SKM-1 treated with dmso at 0.1 percent for 144 hours (cell line): ENCODE measurements around the gene FCHSD2.

Source experiments
- DNase-seq: peaks from one replicate; lab custom pipeline; 2025; ENCODE audit not compliant: unreplicated experiment; lab: John Stamatoyannopoulos, UW

The FCHSD2 gene

GRCh38 chr11:73142128-73142377 is at the start of gene FCHSD2:
Gene FCHSD2, minus strand, starts transcription at chr11:73142318. Its CDS starts 441 bp downstream, at chr11:73141877.
- no peak for DNase-seq

GRCh38 chr11:73191151-73191550 is 49.0 kb upstream of the FCHSD2 start:
- no peak for DNase-seq

DNA sequence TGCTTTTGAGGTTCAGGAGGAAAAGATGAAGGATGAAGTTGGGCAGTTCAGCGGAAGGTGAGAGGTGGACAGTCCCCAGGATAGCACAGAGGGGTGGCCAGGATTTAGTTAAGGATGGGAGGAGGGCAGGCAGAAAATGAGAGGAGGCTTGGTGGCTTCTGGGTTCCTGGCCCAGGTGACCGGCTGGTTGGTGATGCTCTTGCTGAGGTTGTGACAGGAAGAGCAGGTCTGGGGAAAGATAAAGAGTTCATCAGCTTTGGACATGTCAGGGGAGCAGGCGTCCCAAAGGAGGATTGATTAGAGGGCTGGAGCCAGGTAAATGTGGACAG is 48.4 kb upstream of the FCHSD2 start:
- no peak for DNase-seq

GRCh38 chr11:73189723-73190556 is 47.8 kb upstream of the FCHSD2 start:
- no peak for DNase-seq

GRCh38 chr11:73189315-73189714 is 47.2 kb upstream of the FCHSD2 start:
- peak; percentile 96 for DNase-seq

- no peak for DNase-seq
Measured at GRCh38 chr11:73188301-73188700, 46.2 kb upstream of the FCHSD2 start.

DNA sequence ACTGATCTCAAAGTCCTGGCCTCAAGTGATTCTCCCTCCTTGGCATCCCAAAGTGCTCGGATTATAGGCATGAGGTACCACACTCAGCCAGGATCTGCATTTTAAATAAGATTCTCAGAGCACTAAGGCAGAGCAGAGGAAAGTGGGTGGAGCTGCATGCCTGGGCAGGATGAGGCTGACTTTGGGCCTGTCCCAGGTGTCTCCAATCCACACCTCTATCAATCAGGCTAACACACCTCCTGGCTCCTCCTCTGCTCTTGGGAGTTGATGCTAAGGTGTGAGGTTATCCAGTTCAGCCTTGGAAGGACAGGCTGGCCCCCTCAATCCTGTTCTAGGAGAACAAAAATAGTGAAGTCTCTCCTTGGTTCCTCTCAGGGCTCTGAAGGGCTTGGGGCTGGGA is 45.7 kb upstream of the FCHSD2 start:
- no peak for DNase-seq

GRCh38 chr11:73186886-73187285 is 44.8 kb upstream of the FCHSD2 start:
- DNase-seq: no peak

DNA sequence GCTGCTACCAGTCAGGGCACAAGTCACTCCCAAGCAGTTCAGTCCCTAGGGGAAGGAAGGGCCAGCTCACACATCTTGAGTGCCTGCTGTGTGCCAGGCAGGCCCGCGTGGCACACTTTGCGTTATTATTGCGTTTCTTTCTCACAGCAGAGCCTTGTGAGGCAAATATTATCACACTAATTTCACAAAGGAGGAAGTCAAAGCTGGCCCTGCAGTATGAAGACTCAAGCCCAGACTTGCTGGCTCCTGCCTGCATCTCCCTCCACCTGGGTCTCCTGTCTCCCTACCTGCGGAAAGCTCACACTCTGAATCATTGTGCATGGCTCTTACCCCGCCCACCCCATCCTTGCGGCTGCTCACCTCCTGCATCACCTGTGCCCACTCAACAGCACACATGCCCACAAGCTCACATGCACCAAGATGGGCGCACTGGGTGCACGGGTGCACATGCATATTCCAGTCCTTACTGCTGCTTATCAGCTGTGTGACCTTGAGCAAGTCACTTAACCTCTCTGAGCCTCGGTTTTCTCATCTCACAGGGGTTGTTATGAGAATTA is 44.3 kb upstream of the FCHSD2 start:
- DNase-seq: peak; percentile 26

- no peak for DNase-seq
Measured at GRCh38 chr11:73185680-73186293, 43.7 kb upstream of the FCHSD2 start.

DNA sequence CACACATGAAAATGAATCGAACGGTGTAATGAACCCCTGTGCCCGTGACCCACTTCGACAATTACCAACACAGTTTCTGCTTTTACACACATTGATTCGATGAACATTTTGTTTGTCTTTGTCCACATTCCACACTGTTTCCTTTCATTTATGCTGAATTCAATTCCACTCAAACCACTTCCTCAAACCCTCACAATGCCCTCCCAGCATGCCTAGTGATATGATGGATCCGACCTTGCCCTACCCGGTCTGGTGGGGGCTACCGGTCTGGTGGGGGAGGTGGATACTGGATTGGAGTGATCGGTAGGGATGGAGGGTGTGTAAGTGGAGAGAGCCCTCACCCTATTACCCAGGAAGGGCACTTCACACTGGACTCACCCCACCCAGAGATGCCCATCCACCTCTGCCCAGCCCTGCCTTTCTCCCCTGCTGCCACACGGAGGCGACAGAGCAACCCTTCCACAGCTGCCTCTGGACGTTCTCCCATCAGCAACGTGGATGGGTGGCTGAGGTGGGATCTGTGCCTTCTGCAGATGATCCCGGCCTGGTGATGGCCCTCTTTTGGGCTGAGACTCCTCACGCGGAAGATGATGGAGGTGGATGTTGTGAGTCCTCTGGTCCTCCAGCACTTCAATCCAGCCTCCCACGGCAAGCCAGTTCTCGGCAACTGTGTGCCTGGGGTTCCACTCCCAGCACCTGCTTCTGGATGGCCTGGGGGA is 43.0 kb upstream of the FCHSD2 start:
- peak; percentile 84 for DNase-seq

DNA sequence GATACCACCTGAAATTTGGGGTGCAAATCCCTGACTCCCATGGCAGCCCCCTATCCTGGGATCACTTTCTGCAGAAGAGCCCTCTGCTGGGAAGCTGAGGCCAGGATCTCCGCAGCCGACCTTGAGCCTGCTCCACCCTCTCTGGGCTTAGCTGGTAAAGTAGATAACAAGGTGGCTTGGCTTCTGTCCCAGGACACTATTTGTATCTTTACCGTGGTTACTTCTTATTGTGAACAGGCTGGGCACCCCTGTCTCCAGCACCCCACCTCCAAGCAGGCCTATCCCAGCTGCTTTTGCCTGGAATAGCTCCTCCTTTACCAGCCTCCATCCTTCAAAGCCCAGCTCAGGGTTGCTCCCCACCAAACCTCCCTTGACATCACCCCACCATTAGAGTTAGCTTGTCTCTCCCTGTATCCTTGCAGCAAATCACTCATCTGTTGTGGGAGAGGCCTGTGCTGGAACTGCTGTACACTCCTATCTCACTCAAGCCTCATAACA is 40.8 kb upstream of the FCHSD2 start:
- no peak for DNase-seq

DNA sequence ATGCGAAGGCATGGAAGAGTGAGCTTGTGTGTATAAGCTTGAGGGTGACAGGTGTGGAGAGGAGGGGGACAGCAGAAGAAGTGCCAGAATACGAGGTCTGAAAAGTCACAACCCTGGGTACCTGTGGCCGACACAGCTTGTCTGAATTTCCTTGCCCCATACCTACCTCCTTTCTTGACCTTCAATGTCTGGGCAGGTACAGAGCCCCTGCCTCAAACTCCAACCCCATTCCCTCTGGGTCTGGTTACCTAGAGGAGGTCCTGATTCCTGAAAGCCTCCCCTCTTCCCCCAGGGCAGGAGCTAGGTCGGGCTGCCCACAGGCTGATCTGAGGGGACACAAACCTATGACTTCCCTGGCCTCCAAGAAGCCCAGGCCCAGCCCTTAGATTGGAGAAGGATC is 36.6 kb upstream of the FCHSD2 start:
- no peak for DNase-seq

DNA sequence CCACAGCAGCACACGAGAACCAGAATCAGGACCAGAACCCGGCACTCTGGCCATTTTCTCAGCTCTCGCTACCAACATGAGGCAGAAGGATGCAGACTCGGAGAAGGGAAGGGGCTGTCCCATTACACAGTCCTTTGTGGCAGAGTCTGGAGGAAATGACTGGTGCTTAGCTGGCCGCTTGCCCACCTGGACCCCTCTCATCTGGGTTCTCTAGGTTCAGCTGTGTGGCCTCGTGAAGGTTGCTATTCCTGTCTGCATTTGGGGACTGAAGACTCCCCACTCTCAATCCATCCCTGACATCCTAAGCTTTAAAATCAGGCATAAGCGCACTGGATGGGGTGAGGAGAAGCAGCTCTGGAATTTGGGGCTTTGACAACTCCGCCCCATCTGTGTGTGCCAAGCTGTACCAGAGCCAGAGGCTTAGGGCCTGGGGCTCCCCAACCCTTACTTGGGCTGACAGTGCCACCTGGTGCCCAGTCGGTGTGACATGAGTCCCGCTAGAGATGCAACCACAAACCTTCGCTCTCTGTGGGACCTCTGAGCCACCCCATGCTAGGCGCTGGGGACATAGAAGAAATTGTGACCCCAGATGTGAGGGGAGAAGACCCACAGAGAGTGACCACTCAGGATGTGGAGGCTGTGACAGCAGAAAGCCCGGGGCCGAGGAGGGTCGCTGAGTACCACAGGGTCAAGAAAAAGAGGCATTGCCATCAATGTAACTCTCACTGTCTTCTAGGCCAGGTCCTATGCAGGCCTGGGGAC is 35.8 kb upstream of the FCHSD2 start:
- peak; percentile 39 for DNase-seq

DNA sequence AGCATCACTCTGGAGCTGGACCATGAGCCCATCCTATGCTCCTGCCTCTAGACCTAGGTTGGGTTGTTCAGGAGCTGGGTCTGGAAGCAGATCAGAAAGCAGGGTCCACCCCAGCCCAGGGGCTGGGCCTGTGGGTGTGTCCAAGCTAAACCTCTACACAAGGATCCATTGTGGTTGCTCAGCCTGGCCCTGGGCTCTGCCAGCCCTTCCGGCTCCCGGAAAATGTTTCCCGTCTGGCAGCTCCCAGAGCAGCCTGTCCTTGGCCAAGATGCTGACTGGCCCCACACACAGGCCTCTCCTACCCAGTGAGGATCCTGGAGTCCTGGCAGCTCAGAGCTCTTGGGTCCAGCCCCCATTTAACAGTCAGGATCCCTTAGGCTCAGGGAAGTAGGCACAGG is 35.3 kb upstream of the FCHSD2 start:
- no peak for DNase-seq

- no peak for DNase-seq
Measured at GRCh38 chr11:73176874-73177155, 34.7 kb upstream of the FCHSD2 start.

GRCh38 chr11:73176145-73176873 is 34.2 kb upstream of the FCHSD2 start:
- no peak for DNase-seq

DNA sequence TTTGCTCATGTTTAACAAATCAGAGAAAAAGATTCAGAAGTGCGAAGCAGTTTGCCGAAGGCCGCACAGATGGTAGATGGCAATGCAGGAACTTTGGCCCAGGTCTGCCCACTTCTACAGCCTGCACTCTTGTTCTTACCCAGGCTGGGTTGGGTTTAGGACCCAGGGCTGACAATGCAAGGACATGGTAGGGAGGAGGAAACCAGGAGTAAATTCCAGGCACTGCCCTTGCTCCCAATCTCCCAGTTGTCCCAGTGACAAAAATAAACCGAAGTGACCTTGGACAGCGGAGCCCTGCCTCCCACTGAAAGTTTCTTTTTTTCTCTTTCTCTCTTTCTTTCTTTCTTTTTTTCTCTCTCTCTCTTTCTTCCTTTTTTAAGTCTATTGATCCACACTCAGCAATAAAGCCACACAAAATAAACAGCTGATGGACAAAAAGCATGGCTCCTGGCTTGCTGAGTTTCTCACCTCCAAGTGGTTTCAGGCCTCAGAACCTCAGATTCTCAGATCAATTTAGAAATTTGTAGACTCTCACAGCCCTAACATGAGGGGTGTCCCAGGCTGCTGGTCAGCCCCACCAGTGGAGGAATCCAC is 33.5 kb upstream of the FCHSD2 start:
- no peak for DNase-seq

GRCh38 chr11:73174495-73174791 is 32.3 kb upstream of the FCHSD2 start:
- DNase-seq: no peak

GRCh38 chr11:73173755-73174494 is 31.8 kb upstream of the FCHSD2 start:
- DNase-seq: no peak
